Measurements from ENCODE around the gene KIF26B.
"Not testable (repeated sequence)": the region's sequence is repeated elsewhere in the genome, so short reads cannot be mapped to it uniquely, and the experiment has no call there.

KIF26B gene

GRCh38 chr1:245154429-245155271, at the start of gene KIF26B:
Gene KIF26B, plus strand, starts transcription at chr1:245154985. Its CDS starts 440 bp downstream, at chr1:245155425.
- DNase-seq, result peak; percentile 60

GRCh38 chr1:245105042-245105441, 49.7 kb upstream of the KIF26B start:
- no peak for DNase-seq

DNA sequence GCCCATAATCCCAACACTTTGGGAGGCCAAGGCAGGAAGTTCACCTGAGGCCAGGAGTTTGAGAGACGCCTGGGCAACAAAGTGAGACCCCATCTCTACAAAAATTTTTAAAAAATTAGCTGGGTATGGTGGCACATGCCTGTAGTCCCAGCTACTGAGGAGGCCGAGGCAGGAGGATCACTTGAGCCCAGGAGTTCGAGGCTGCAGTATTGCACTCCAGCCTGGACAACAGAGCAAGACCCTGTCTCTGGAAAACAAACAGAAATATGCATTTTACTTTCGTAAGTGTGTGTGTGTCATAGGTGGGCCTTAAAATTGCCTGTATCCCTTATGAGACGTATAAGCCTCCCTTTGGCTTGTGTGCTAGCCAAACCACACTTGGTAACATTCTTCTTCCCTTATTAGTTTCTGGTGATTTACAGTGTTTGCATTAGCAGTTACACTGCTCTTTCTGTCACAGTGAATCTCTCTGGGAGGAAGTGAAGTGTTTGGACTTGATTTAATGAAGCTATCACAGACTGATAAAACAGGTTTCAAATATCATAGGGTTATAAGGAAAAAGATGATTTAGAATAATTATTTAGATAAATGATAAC, 48.9 kb upstream of the KIF26B start:
- no peak for DNase-seq

GRCh38 chr1:245107776-245108114, 47.0 kb upstream of the KIF26B start:
- DNase-seq, result no peak

- no peak for DNase-seq
These were observed 46.5 kb upstream of the KIF26B start for GRCh38 chr1:245108246-245108645.

DNA sequence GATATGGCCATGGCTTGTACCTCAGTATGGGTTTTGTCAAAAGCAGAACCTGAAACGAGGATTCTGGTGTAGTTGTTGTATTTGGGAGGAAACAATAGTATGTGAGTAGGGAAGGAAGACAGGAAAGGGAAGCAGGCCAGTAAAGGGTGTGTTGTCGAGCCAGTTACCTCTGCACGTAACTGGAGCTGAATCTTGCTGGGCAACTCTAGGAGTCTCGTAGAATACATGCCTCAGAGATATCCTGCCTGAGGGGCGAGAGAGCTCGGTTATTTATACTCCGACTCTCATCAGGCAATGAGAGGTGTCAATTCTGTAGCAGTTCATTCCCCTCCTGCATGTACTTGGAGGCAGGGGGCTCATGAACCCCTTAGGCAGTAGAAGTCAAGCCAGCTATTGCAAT, 45.9 kb upstream of the KIF26B start:
- DNase-seq, result no peak

DNA sequence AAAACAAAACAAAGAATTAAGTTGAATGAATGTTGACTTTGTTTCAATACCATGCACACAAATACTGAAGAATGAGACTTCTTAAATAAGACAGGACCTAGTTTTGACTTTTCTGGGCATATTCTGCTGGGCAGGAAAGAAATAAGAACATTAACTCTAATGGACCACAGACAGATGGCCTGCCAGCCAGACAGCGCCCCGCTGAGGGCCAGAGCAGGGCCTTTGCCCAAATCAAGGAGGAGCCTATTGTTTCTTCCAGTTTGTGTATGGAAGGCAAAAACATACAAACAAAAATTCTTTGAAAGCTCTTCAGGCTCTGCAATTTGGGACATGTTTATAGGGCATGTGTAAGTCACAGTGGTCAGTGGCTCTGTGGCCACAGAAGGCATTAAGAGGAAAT, 44.4 kb upstream of the KIF26B start:
- DNase-seq, result no peak

GRCh38 chr1:245111073-245111472, 43.7 kb upstream of the KIF26B start:
- DNase-seq, result no peak

DNA sequence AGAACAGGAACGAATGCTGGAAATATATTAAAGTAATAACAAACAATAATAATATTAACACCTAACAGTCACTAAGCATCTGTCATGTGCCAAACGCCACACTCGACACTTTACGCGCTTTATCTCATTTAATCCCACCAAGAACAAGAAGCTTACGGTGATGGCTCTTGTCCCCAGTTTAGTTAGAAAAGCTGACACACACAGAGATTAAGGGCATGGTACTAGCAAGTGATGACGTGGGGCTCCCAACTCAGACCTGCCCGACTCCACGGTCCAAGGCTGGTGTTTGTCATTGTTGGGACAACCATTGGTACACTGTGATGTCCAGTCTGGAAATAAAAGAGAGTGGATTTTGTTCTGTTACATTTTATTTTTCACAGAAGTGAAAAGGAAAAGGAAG, 41.1 kb upstream of the KIF26B start:
- no peak for DNase-seq

GRCh38 chr1:245116131-245116530, 38.7 kb upstream of the KIF26B start:
- no peak for DNase-seq

- no peak for DNase-seq
These were observed 38.0 kb upstream of the KIF26B start for GRCh38 chr1:245116751-245117150.

- DNase-seq, result no peak
These were observed 36.7 kb upstream of the KIF26B start for GRCh38 chr1:245118066-245118465.

GRCh38 chr1:245118806-245119205, 36.0 kb upstream of the KIF26B start:
- no peak for DNase-seq

- no peak for DNase-seq
These were observed 33.3 kb upstream of the KIF26B start for GRCh38 chr1:245121523-245121922.

GRCh38 chr1:245124241-245124640, 30.5 kb upstream of the KIF26B start:
- DNase-seq, result no peak

DNA sequence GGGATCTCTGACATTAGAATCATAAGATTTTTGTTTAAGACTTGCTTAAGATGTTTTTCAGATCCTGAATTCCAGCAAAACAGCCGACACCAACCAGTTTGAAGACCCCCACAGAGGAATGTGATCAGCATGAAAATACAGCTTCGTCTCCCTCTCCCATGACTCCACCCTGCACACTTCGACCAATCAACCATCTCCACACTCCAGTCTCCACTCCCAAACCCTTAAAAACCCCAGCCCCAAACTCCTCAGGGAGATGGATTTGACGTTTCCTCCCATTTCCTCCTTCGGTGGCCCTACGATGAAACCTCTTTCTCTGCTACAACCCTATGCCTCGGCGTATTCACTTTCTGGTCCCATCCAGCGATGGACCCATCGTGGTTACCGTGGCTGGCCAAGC, 30.1 kb upstream of the KIF26B start:
- no peak for DNase-seq

- no peak for DNase-seq
These were observed 28.3 kb upstream of the KIF26B start for GRCh38 chr1:245126530-245126929.

GRCh38 chr1:245128381-245129101, 26.2 kb upstream of the KIF26B start:
- DNase-seq, result no peak

GRCh38 chr1:245129319-245130240, 25.2 kb upstream of the KIF26B start:
- no peak for DNase-seq

DNA sequence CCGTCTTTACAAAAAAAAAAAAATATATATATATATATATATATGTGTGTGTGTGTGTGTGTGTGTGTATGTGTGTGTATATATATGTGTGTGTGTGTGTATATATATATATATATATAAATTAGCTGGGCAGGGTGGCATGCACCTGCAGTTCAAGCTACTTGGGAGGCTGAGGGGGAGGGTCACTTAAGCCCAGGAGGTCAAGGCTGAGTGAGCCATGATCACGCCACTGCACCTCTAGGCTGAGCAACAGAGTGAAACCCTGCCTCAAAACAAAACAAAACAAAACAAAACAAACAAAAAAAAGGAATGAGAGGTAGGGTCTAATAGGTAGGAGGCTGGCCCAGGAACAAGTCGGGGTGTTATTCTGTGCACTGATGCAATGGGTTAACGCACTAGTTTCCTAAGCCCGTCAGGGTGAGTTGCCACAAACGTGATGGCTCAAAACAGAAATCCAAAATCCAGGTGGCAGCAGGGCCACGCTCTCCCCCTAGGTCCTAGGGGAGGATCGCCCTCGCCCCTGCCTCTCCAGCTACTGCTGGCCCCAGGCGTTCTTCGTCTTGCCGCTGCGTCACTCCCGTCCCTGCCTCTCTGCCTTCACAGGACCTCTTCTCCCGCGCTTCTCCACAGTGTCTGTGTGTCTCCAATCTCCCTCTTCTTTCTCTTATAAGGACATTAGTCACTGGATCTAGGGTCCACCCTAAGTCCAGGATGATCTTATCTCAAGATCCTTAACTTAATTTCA, 24.3 kb upstream of the KIF26B start:
- not testable (repeated sequence) for DNase-seq

DNA sequence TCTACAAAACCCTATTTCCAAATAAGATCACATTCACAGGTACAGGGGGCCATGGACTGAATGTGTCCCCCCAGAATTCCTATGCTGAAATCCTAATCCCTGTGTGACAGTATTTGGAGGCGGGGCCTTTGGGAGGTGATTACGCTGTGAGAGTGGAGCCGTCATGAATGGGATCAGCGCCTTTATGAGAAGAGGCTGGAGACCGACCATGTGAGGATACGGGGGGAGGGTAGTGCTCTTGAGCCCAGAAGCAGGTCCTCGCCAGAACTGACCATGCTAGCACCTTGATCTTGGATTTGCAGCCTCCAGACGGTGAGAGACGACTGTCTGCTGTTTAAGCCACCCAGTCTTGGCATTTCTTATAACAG, 23.8 kb upstream of the KIF26B start:
- DNase-seq, result no peak

DNA sequence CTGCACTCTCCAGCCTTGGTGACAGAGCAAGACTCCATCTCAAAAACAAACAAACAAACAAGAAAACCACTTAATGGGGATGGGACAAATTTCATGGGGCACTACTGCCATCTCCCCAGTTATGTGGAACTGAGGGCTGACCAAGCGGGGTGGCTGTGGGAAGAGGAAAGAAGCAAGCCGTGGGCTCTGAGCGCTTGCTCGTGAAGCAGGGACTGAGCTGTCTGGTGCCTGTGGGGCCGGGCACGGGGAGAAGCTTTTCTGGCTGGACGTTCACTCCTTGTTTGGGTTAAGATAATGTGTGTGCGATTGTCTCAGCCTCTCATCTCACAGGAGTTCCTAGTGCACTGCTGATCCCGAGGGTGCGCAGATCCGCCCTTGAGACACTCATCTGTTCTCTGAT, 22.0 kb upstream of the KIF26B start:
- DNase-seq, result no peak

Measured in NCI-H2029 treated with DMSO at 0.1 percent for 48 hours (cell line).